Neural cell (in vitro differentiated cells): Measurements from ENCODE around the gene MAD2L1. TPM values are rescaled to one million over a fixed set of nuclear protein-coding genes. Genes with fewer than 3 reads are reported as not detected.

Experiments used
- H2AFZ ChIP-seq: fragments of 200-600, 300-800 bp; sonication (generic), shearing (Covaris generic); 2 replicates; pipeline ENCODE4 v1.6.0; 2014; ENCODE audit warnings: low read depth, mild to moderate bottlenecking, antibody characterized with exemption, low read length, moderate library complexity
- H3F3A ChIP-seq: fragments of 200-600 bp; shearing (Covaris generic); 2 replicates; pipeline ENCODE4 v1.6.1; 2016; ENCODE audit warnings: mild to moderate bottlenecking, moderate library complexity, mixed read lengths, antibody characterized with exemption, low read length; ENCODE audit not compliant: insufficient read depth, poor library complexity, severe bottlenecking
- H3K27ac ChIP-seq: fragments of 200-600, 300-800 bp; sonication (generic), shearing (Covaris generic); 2 replicates; pipeline ENCODE4 v1.5.1; 2014; ENCODE audit warnings: mild to moderate bottlenecking, low read length, moderate library complexity
- H3K27me3 ChIP-seq: fragments of 300-800, 200-600 bp; sonication (generic), shearing (Covaris generic); 2 replicates; pipeline ENCODE4 v1.6.0; 2014; ENCODE audit warnings: mild to moderate bottlenecking, low read depth, low read length, moderate library complexity; ENCODE audit not compliant: insufficient read depth
- H3K36me3 ChIP-seq: fragments of 300-800, 200-600 bp; sonication (generic), shearing (Covaris generic); 2 replicates; pipeline ENCODE4 v1.5.1; 2014; ENCODE audit warnings: mild to moderate bottlenecking, antibody characterized with exemption, low read length, moderate library complexity; ENCODE audit not compliant: insufficient read depth
- H3K4me2 ChIP-seq: fragments of 300-800, 200-600 bp; sonication (generic), shearing (Covaris generic); 2 replicates; pipeline ENCODE4 v1.6.0; 2014; ENCODE audit warnings: mild to moderate bottlenecking, low read length
- H3K4me3 ChIP-seq: fragments of 300-800, 200-600 bp; sonication (generic), shearing (Covaris generic); 2 replicates; pipeline ENCODE4 v1.5.1; 2014; ENCODE audit warnings: mild to moderate bottlenecking, low read length, moderate library complexity
- H3K79me2 ChIP-seq: fragments of 200-600 bp; shearing (Covaris generic); replicated peaks from 2 replicates; pipeline ENCODE4 v1.6.0; 2014; ENCODE audit warnings: mild to moderate bottlenecking, low read length, moderate library complexity; ENCODE audit not compliant: insufficient read depth
- H3K9ac ChIP-seq: fragments of 300-800, 200-600 bp; sonication (generic), shearing (Covaris generic); 2 replicates; pipeline ENCODE4 v1.6.1; 2016; ENCODE audit warnings: mild to moderate bottlenecking, low read length, mixed read lengths
- H3K9me2 ChIP-seq: fragments of 200-600 bp; shearing (Covaris generic); 2 replicates; pipeline ENCODE4 v1.6.1; 2016; ENCODE audit warnings: mild to moderate bottlenecking, low read length, mixed read lengths; ENCODE audit not compliant: insufficient read depth
- H3K9me3 ChIP-seq: fragments of 200-600, 300-800 bp; sonication (generic), shearing (Covaris generic); 2 replicates; pipeline ENCODE4 v1.6.1; 2016; ENCODE audit warnings: mild to moderate bottlenecking, mixed run types, low read length, moderate library complexity, mixed read lengths
- H4K20me1 ChIP-seq: fragments of 200-600 bp; shearing (Covaris generic); 2 replicates; pipeline ENCODE4 v1.6.1; 2016; ENCODE audit warnings: mild to moderate bottlenecking, mixed run types; ENCODE audit not compliant: insufficient read depth
- EP300 ChIP-seq: fragments of 450-650 bp; conservative IDR thresholded peaks from 2 replicates; pipeline ENCODE4 v1.6.1; 2014; ENCODE audit warnings: antibody characterized with exemption, mild to moderate bottlenecking, moderate library complexity; ENCODE audit not compliant: poor library complexity, severe bottlenecking
- EZH2 ChIP-seq: fragments of 200-600, 300-800 bp; shearing (Covaris generic), sonication (generic); IDR thresholded peaks from 2 replicates; pipeline ENCODE4 v1.6.1; 2014; ENCODE audit warnings: antibody characterized with exemption, low read length, borderline replicate concordance, mild to moderate bottlenecking; ENCODE audit not compliant: insufficient read depth, poor library complexity, severe bottlenecking
- MXI1 ChIP-seq: fragments of 450-650 bp; conservative IDR thresholded peaks from 2 replicates; pipeline ENCODE4 v1.6.1; 2014; ENCODE audit warnings: antibody characterized with exemption, mild to moderate bottlenecking; ENCODE audit not compliant: poor library complexity, severe bottlenecking
- POLR2AphosphoS5 ChIP-seq: IDR thresholded peaks from 2 replicates; pipeline ENCODE4 v1.6.1; 2012
- RAD21 ChIP-seq: fragments of 450-650 bp; conservative IDR thresholded peaks from 2 replicates; pipeline ENCODE4 v1.6.1; 2014; ENCODE audit warnings: antibody characterized with exemption, mild to moderate bottlenecking, moderate library complexity
- SMC3 ChIP-seq: fragments of 450-650 bp; conservative IDR thresholded peaks from 2 replicates; pipeline ENCODE4 v1.6.1; 2014; ENCODE audit warnings: antibody characterized with exemption, mild to moderate bottlenecking, moderate library complexity; ENCODE audit not compliant: poor library complexity
- TAF1 ChIP-seq: IDR thresholded peaks from 2 replicates; pipeline ENCODE4 v1.6.1; 2012; ENCODE audit warnings: low read depth
- polyA plus RNA-seq: library from polyadenylated mRNA; depleted of rRNA; stranded (reverse); fragments of >200 nt; gene quantifications from 2 replicates; pipeline ENCODE4 v1.2.3, GENCODE V29; 2014
- TF ChIP-seq, protein P1 (sequence below): fragments of 450-650 bp; IDR thresholded peaks from 2 replicates; pipeline ENCODE4 v1.5.1; 2014; ENCODE audit warnings: antibody characterized with exemption, mild to moderate bottlenecking, moderate library complexity; ENCODE audit not compliant: poor library complexity, severe bottlenecking
- TF ChIP-seq, protein P2 (sequence below): IDR thresholded peaks from 2 replicates; pipeline ENCODE4 v1.6.1; 2012; ENCODE audit warnings: borderline replicate concordance

Gene MAD2L1
- polyA plus RNA-seq, 1 donor from 2014 or later = 7.3 TPM

DNA sequence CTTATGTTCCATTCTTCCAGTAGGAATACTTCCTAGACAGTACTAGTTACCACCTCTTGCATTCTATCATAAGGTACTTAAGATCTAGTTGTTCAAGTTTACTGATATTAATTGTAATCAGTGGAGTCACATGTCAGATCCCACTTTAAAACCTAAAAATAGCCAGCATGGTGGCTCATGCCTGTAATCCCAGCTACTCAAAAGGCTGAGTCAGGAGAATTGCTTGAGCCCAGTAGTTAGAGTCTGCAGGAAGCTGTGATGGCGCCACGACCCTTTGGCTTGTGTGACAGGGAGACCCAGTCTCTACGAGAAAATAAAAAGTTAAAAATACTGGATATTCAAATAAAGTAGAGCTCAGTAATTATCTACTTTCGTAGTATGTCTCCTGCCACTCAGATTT lies 57.7 kb downstream of the MAD2L1 start:
- TF ChIP-seq RAD21 (no peak), SMC3 (no peak), TAF1 (no peak), EZH2 (no peak), MXI1 (no peak), POLR2AphosphoS5 (no peak), EP300 (no peak)
- TF ChIP-seq, protein P1, sequence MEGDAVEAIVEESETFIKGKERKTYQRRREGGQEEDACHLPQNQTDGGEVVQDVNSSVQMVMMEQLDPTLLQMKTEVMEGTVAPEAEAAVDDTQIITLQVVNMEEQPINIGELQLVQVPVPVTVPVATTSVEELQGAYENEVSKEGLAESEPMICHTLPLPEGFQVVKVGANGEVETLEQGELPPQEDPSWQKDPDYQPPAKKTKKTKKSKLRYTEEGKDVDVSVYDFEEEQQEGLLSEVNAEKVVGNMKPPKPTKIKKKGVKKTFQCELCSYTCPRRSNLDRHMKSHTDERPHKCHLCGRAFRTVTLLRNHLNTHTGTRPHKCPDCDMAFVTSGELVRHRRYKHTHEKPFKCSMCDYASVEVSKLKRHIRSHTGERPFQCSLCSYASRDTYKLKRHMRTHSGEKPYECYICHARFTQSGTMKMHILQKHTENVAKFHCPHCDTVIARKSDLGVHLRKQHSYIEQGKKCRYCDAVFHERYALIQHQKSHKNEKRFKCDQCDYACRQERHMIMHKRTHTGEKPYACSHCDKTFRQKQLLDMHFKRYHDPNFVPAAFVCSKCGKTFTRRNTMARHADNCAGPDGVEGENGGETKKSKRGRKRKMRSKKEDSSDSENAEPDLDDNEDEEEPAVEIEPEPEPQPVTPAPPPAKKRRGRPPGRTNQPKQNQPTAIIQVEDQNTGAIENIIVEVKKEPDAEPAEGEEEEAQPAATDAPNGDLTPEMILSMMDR = no peak
- TF ChIP-seq, protein P2, sequence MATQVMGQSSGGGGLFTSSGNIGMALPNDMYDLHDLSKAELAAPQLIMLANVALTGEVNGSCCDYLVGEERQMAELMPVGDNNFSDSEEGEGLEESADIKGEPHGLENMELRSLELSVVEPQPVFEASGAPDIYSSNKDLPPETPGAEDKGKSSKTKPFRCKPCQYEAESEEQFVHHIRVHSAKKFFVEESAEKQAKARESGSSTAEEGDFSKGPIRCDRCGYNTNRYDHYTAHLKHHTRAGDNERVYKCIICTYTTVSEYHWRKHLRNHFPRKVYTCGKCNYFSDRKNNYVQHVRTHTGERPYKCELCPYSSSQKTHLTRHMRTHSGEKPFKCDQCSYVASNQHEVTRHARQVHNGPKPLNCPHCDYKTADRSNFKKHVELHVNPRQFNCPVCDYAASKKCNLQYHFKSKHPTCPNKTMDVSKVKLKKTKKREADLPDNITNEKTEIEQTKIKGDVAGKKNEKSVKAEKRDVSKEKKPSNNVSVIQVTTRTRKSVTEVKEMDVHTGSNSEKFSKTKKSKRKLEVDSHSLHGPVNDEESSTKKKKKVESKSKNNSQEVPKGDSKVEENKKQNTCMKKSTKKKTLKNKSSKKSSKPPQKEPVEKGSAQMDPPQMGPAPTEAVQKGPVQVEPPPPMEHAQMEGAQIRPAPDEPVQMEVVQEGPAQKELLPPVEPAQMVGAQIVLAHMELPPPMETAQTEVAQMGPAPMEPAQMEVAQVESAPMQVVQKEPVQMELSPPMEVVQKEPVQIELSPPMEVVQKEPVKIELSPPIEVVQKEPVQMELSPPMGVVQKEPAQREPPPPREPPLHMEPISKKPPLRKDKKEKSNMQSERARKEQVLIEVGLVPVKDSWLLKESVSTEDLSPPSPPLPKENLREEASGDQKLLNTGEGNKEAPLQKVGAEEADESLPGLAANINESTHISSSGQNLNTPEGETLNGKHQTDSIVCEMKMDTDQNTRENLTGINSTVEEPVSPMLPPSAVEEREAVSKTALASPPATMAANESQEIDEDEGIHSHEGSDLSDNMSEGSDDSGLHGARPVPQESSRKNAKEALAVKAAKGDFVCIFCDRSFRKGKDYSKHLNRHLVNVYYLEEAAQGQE = no peak
- Histone ChIP-seq H3K9ac (no peak overlapping the region), H3K9me3 (no peaks in the 10 kb centered on the region), H2AFZ (no peak overlapping the region), H3F3A (no peaks in the 10 kb centered on the region), H3K27me3 (no peaks in the 10 kb centered on the region), H4K20me1 (no peaks in the 10 kb centered on the region), H3K9me2 (no peaks in the 10 kb centered on the region), H3K79me2 (no peaks in the 10 kb centered on the region), H3K36me3 (no peaks in the 10 kb centered on the region), H3K4me3 (no peak overlapping the region), H3K4me2 (no peak overlapping the region), H3K27ac (no peak overlapping the region)

DNA sequence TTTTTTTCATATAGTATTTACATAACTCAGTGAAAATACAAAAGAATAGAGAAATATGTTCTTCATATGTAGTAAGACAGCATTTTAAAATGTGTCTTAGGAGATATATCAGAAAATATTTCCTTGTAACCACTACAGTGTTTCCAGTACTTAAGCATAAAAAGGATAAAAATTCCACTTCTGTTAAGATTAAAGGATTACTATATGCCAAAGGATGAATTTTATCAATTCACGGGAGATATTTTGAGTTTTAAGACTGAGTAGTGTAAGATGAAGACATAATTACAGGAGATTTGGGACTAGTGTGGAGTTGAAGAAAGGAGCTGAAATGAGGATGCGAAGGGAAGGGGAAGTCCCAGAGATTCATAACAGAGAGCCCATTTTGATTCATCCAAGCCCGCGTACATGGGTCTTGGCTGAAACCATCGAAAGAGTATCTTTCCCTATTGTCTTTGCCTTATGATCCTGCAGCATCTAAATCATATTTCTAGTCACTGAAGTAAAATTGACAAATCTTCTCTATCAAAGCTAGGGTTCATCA lies 58.7 kb downstream of the MAD2L1 start:
- no peaks in the 10 kb centered on the region for H3K36me3 ChIP-seq
- H2AFZ ChIP-seq = no peak overlapping the region
- no peaks in the 10 kb centered on the region for H3K27me3 ChIP-seq
- H3K9me2 ChIP-seq = no peaks in the 10 kb centered on the region
- H3K9me3 ChIP-seq = no peaks in the 10 kb centered on the region
- no peaks in the 10 kb centered on the region for H4K20me1 ChIP-seq
- no peak overlapping the region for H3K4me3 ChIP-seq
- TF ChIP-seq TAF1 (no peak), MXI1 (no peak)
- no peaks in the 10 kb centered on the region for H3F3A ChIP-seq
- no peaks in the 10 kb centered on the region for H3K79me2 ChIP-seq
- no peak overlapping the region for H3K9ac ChIP-seq
- no peak overlapping the region for H3K27ac ChIP-seq
- no peak overlapping the region for H3K4me2 ChIP-seq
